GM12892 (cell line): Measurements from ENCODE around the gene STAG1.
"Not testable (repeated sequence)": the region's sequence is repeated elsewhere in the genome, so short reads cannot be mapped to it uniquely, and the experiment has no call there.

ENCODE experiments used
- DNase-seq: peaks from one replicate; pipeline ENCODE4 v3.0.0; 2011; ENCODE audit not compliant: insufficient read length
- FAIRE-seq: peaks from 2 replicates; lab custom pipeline; 2011; peaks lifted over from hg19 to GRCh38; lab: Jason Lieb, UNC
- POLR2A ChIP-seq: IDR thresholded peaks from 2 replicates; pipeline ENCODE4 v1.6.1; 2011; ENCODE audit warnings: low read depth, low read length, control low read depth
- POLR2AphosphoS5 ChIP-seq: IDR thresholded peaks from 2 replicates; pipeline ENCODE4 v1.6.1; 2011; ENCODE audit warnings: low read depth, low read length, control low read depth
- TAF1 ChIP-seq: IDR thresholded peaks from 2 replicates; pipeline ENCODE4 v1.6.1; 2011; ENCODE audit warnings: low read depth, mild to moderate bottlenecking, control low read depth, low read length, borderline replicate concordance

The STAG1 gene

DNA sequence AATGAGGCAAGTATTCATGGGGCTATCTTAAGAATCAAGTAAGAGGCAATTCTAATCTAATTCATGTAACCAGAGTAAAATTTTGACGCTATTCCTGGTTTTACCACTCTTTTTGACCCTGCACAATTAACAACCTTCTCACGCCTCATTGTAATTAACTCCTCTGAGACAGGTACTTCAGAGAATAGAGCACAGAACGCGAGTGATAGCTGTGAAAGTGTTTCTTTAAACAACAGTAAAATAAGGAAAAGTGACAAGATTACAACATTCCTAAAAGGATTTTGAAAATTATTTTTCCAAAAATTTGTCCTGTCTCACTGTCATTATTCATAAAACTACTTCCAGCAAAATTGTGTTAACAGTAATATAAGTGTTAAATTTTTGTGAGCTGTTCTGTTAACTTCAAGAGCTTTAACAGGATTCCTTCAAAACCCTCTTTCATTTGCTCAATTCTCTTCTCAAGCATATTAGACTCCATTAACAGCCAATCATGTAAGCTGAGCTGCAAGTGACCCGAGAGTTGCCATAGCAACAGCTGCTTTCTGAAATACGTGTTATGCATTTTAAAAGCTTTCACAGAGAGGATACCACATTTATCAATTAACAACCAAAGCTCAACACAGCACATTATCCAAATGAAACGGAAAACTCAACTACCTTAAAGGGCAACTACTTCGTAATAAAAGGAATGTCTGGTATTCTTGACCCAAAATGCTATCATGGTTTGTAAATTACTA lies 93.1 kb downstream of the STAG1 start:
- TF ChIP-seq POLR2AphosphoS5 (no peak), POLR2A (no peak), TAF1 (no peak)
- FAIRE-seq: peak; percentile 75
- DNase-seq: no peak

DNA sequence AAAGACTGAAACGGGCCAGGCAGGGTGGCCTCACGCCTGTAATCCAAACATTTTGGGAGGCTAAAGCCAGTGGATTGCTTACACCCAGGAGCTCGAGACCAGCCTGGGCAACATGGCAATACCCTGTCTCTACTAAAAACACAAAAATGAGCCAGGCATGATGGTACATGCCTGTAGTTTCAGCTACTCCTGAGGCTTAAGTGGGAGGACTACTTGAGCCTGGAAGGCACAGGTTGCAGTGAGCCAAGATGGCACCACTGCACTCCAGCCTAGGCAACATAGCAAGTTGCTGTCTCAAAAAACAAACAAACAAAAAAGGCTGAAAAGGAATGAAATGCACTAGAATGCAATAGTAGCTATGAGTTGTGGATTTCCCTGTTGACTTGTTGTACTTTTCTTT lies 94.7 kb downstream of the STAG1 start:
- no peak for TF ChIP-seq TAF1
- DNase-seq (no peak), FAIRE-seq (no peak)

DNA sequence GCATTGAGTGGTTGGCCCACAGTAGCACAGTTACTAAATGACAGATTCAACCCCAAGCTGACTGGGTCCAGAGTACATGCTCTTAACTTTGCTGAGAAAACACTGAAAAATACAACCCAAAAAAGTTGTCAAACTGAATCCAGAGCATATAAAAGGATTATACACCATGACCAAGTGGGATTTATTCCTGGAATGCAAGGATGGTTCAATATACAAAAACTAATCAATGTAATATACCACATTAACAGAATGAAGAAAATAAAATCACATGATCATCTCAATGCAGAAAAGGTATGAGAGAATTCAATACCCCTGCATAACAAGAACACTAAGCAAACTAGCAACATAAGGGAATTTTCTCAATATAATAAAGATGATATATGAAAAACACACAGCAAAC lies 98.5 kb downstream of the STAG1 start:
- FAIRE-seq (no peak), DNase-seq (no peak)
- TF ChIP-seq TAF1: no peak
- TF ChIP-seq POLR2AphosphoS5: no peak

DNA sequence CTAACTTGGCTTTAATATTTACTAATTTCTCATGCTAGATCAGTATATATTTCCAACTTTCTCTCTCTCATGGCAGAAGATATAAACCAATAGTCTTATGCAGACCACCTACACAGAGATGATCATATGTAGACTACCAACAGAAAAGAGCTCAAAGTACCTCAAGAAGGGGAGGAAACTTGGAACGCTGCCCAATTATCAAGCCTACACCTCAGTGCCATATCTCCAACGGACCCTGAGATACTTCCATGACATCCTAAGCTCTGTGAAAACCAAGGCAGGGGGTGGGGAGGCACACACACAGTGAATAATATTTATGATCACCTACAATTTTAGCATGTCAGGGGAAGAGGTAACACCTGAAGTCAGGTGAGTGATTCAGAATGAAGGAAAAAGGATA lies 100.6 kb downstream of the STAG1 start:
- FAIRE-seq: no peak
- TF ChIP-seq TAF1 (no peak), POLR2A (no peak), POLR2AphosphoS5 (no peak)
- DNase-seq: no peak

DNA sequence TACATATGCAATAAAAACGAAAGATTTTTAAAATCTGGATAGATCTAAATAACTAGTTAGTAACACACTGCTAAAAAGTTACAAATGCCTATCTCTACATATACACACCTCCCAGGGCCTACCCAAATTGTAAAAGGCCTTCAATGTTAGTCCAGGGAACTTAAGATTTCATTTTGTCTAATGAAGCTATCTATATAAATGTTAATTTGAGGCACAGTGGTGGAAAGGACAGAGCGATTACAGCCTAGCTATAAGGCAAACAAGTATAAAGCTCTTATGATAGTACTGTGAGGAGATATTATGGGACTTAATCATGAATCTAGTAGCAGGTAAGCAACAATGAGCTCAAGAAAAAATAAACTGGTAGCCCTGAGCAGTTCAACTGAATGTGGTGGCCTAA lies 101.7 kb downstream of the STAG1 start:
- FAIRE-seq (no peak), DNase-seq (no peak)
- no peak for TF ChIP-seq POLR2AphosphoS5
- no peak for TF ChIP-seq TAF1
- no peak for TF ChIP-seq POLR2A

DNA sequence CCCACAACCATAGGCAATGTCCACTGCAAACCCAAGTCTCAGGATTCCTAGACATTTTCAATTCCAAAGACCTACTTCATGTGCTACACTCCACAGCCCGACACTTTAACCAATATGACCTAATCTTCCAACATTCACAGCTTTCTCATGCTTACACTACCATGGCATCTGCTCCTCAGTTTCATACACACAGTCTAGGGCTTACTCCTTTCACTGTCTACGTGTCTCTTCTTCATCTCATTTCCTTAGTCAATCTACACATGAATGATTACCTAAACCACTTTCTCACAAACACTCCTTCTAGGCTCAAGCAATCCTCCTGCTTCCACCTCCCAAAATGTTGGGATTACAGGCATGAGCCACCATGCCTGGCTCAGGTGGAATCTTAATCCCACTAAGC lies 106.3 kb downstream of the STAG1 start:
- DNase-seq (no peak), FAIRE-seq (no peak)
- TF ChIP-seq POLR2A: no peak
- no peak for TF ChIP-seq TAF1
- TF ChIP-seq POLR2AphosphoS5: no peak

- TF ChIP-seq TAF1 (no peak), POLR2A (no peak), POLR2AphosphoS5 (no peak)
- FAIRE-seq (no peak), DNase-seq (no peak)
Observed at GRCh38 chr3:136644212-136644611, 108.0 kb downstream of the STAG1 start.

DNA sequence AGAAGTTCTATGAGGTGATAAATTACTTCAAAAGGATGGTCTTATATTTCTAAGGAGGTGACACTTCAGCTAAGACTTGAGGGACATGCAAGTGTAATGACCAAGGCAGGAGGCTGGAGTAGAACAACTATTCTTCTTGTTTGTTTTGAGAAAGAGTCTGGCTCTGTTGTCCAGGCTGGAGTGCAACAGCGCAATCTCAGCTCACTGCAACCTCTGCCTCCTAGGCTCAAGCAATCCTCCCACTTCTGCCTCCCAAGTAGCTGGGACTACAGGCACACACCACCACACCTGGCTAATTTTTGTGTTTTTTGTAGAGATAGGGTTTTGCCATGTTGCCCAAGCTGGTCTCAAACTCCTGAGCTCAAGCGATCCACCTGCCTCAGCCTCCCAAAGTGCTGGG lies 108.8 kb downstream of the STAG1 start:
- not testable (repeated sequence) for FAIRE-seq, DNase-seq

DNA sequence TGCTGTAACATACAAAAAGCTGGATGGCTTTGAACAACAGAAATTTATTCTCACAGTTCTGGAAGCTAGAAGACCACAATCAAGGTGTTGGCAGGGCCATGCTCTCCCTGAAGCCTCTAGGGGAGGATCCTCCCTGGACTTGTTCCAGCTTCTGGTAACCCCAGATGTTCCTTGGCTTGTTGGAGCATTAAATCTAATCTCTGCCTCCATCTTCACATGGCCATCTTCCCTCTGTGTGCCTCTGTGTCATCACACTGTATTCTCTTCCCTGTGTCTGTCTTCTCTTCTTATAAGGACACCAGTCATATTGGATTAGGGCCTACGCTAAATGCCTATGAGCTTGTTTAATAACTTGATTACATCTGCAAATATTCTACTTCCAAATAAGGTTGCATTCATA lies 109.5 kb downstream of the STAG1 start:
- DNase-seq (no peak), FAIRE-seq (no peak)
- TF ChIP-seq TAF1: no peak

DNA sequence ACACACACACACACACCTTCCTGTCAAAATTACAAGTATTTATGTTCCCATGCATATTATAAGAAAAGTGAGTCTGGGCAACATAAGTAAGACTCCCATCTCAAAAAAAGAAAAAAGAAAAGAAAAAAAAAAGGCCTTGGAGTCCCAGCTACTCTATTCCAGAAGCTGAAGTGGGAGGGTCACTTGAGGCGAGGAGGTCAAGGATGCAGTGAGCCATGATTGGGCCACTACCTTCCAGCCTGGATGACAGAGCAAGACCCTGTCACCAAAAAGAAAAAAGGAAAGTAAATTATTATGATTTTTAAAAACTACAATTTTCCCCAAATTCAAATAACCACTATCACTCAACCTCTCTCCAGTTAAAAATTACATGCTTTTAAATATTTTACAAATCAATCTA lies 113.1 kb downstream of the STAG1 start:
- TF ChIP-seq POLR2AphosphoS5 (no peak), POLR2A (no peak), TAF1 (no peak)
- FAIRE-seq: no peak
- no peak for DNase-seq

GRCh38 chr3:136637176-136637575 lies 115.0 kb downstream of the STAG1 start:
- DNase-seq (no peak), FAIRE-seq (no peak)
- TF ChIP-seq POLR2A (no peak), TAF1 (no peak), POLR2AphosphoS5 (no peak)

- TF ChIP-seq POLR2AphosphoS5 (no peak), POLR2A (no peak), TAF1 (no peak)
- FAIRE-seq (no peak), DNase-seq (no peak)
Observed at GRCh38 chr3:136634821-136635220, 117.4 kb downstream of the STAG1 start.

GRCh38 chr3:136632625-136633081 lies 119.5 kb downstream of the STAG1 start:
- no peak for TF ChIP-seq POLR2A
- peak; percentile 5 for FAIRE-seq
- DNase-seq: no peak
